Measurements from ENCODE around the gene CDH4. TPM values are rescaled to one million over a fixed set of nuclear protein-coding genes. Genes with fewer than 3 reads are reported as not detected.

Gene CDH4
- total and polyA plus RNA-seq, 7 donors: under 0.01 to 0.06 TPM; not detected in 5

DNA sequence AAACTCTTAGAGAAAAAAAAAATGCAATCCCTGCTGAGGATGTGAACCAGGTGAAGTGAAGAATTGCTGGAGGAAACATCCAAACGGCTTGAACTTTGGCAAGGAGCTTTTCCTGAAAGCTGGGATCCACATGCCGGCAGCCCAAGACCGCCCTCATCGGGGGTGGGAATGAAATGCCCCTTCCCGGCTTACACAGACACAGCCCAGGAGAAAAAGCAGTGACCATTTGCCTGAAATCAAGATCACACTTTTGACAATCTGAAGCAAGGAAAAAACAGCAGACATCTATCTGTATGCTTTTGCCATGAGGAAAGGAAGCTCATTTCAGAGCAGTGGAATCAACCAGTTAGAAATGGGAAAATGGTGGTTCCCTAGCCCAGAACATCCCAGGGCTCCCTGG, 559.1 kb downstream of the CDH4 start:
- no peaks in the 10 kb centered on the region for H3K36me3 ChIP-seq
- WGBS, 2 donors: 67 to 70% methylated on average over 5 of the region's 5 CpGs
- no peaks in the 10 kb centered on the region for H3K4me1 ChIP-seq
- H3K27me3 ChIP-seq: peaks cover 0 to 27% (median 4%) of the 10 kb centered on the region in 3 donors
- H3K9me3 ChIP-seq: no peaks in the 10 kb centered on the region
- intact Hi-C loops (cut with DNase I): no loop called here
- H3K27ac ChIP-seq: no peak overlapping the region
- no peak overlapping the region for H3K4me3 ChIP-seq
- TF ChIP-seq EP300 (IDR thresholded peaks at IDR 0.05): no peak
- TF ChIP-seq POLR2A (IDR thresholded peaks at IDR 0.05): no peak
- TF ChIP-seq POLR2AphosphoS5 (IDR thresholded peaks at IDR 0.05): no peak
- TF ChIP-seq, protein P1, sequence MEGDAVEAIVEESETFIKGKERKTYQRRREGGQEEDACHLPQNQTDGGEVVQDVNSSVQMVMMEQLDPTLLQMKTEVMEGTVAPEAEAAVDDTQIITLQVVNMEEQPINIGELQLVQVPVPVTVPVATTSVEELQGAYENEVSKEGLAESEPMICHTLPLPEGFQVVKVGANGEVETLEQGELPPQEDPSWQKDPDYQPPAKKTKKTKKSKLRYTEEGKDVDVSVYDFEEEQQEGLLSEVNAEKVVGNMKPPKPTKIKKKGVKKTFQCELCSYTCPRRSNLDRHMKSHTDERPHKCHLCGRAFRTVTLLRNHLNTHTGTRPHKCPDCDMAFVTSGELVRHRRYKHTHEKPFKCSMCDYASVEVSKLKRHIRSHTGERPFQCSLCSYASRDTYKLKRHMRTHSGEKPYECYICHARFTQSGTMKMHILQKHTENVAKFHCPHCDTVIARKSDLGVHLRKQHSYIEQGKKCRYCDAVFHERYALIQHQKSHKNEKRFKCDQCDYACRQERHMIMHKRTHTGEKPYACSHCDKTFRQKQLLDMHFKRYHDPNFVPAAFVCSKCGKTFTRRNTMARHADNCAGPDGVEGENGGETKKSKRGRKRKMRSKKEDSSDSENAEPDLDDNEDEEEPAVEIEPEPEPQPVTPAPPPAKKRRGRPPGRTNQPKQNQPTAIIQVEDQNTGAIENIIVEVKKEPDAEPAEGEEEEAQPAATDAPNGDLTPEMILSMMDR (IDR thresholded peaks at IDR 0.05): no peak
- DNase-seq: no peak

GRCh38 chr20:61812121-61812844, 560.2 kb downstream of the CDH4 start:
- Histone ChIP-seq H3K9me3 (no peaks in the 10 kb centered on the region), H3K36me3 (no peaks in the 10 kb centered on the region), H3K4me3 (no peak overlapping the region), H3K4me1 (no peaks in the 10 kb centered on the region), H3K27me3 (peaks cover 0 to 25% (median 4%) of the 10 kb centered on the region in 3 donors), H3K27ac (no peak overlapping the region)
- intact Hi-C loops (cut with DNase I): no loop called here
- TF ChIP-seq POLR2A (IDR thresholded peaks at IDR 0.05) (no peak), POLR2AphosphoS5 (IDR thresholded peaks at IDR 0.05) (no peak), EP300 (IDR thresholded peaks at IDR 0.05) (no peak)
- TF ChIP-seq, protein P1 (IDR thresholded peaks at IDR 0.05): no peak
- DNase-seq: no peak
- 59 to 73% methylated on average over 15 of the region's 15 CpGs for WGBS, 2 donors

- no peak overlapping the region for H3K27ac ChIP-seq
- H3K36me3 ChIP-seq: no peaks in the 10 kb centered on the region
- no peak overlapping the region for H3K4me3 ChIP-seq
- intact Hi-C loops (cut with DNase I): no loop called here
- peaks cover 0 to 18% (median 4%) of the 10 kb centered on the region in 3 donors for H3K27me3 ChIP-seq
- H3K4me1 ChIP-seq: no peaks in the 10 kb centered on the region
- DNase-seq: no peak
- WGBS, 2 donors: 58 to 75% methylated on average over 14 of the region's 14 CpGs
- TF ChIP-seq EP300 (IDR thresholded peaks at IDR 0.05): no peak
- no peak for TF ChIP-seq POLR2AphosphoS5 (IDR thresholded peaks at IDR 0.05)
- TF ChIP-seq POLR2A (IDR thresholded peaks at IDR 0.05): no peak
- TF ChIP-seq, protein P1 (IDR thresholded peaks at IDR 0.05): no peak
- H3K9me3 ChIP-seq: no peaks in the 10 kb centered on the region
Measured at GRCh38 chr20:61812845-61813485, 560.9 kb downstream of the CDH4 start.

DNA sequence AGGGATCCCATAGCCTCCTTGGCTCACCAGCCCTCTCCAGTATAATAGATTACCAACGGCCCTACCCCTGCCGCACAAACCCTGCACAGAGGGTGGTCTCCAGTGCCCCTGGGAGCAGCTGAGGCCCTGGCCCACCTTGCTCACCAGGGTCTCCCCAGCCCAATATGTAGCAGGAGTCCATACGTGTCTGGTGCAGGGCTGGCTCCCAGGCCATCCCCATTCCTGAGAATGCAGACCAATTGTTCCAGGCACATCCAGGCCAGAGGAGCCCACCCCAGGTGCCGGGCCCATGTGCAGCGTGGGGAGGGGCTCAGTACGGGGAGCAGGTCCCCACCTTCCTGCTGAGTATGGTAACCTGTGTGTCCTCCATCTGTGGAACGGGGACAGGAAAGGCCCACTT, 561.7 kb downstream of the CDH4 start:
- intact Hi-C loops (cut with DNase I): no loop called here
- Histone ChIP-seq H3K4me3 (no peak overlapping the region), H3K9me3 (no peaks in the 10 kb centered on the region), H3K36me3 (no peaks in the 10 kb centered on the region), H3K27me3 (peaks cover 0 to 12% (median 4%) of the 10 kb centered on the region in 3 donors), H3K27ac (no peak overlapping the region), H3K4me1 (no peaks in the 10 kb centered on the region)
- 73 to 80% methylated on average over 7 of the region's 7 CpGs for WGBS, 2 donors
- DNase-seq: no peak
- TF ChIP-seq POLR2AphosphoS5 (IDR thresholded peaks at IDR 0.05): no peak
- TF ChIP-seq, protein P1 (IDR thresholded peaks at IDR 0.05): no peak
- no peak for TF ChIP-seq EP300 (IDR thresholded peaks at IDR 0.05)
- no peak for TF ChIP-seq POLR2A (IDR thresholded peaks at IDR 0.05)

Data from sigmoid colon (tissue), 7 donors.